HCT116 (cell line): ENCODE results near the gene STARD3. TPM values are rescaled to one million over a fixed set of nuclear protein-coding genes. Genes with fewer than 3 reads are reported as not detected.

Experiments used
- ATAC-seq: fragments of 200-7000 bp; cut with Tn5 transposase; 2 replicates; pipeline ENCODE4 v1.9.1; 2020; ENCODE audit warnings: mild to moderate bottlenecking, moderate library complexity
- BruUV-seq: library from RNA; stranded (reverse); fragments of 400-500 nt; replicated peaks from 2 replicates; lab custom pipeline; 2021; lab: Mats Ljungman, UMichigan
- CTCF ChIA-PET: fragments of 300-600 bp; sonication (Branson Sonifier 250); formaldehyde crosslinking; loops from one replicate; lab custom pipeline; 2021; ENCODE audit warnings: antibody characterized with exemption; lab: Charles Lee
- POLR2A ChIA-PET: fragments of 300-600, 350-600 bp; sonication (Branson Sonifier 250); formaldehyde crosslinking; loops from one replicate; lab custom pipeline; 2021; ENCODE audit warnings: antibody characterized with exemption; lab: Charles Lee
- RAD21 ChIA-PET, 2 experiments: fragments of 300-600 bp; sonication (Branson Sonifier 250); formaldehyde crosslinking; loops; one replicate each; lab custom pipeline; 2023; ENCODE audit warnings: low total read pairs in 2 of 2; ENCODE audit not compliant: uncharacterized antibody in 2 of 2, unreplicated experiment in 2 of 2, low non-redundant PET in 1 of 2; lab: Charles Lee
- DNase-seq: peaks from one replicate; pipeline ENCODE4 v3.0.0-alpha.2; 2010; ENCODE audit warnings: low read depth, low spot score
- H2AFZ ChIP-seq: fragments of 200-600 bp; shearing (Covaris generic), sonication (generic); 2 replicates; pipeline ENCODE4 v1.6.1; 2017; ENCODE audit warnings: low read depth, mixed run types, mixed read lengths, antibody characterized with exemption, low read length; ENCODE audit not compliant: poor library complexity, severe bottlenecking
- H3K27ac ChIP-seq: 2 replicates; pipeline ENCODE4 v1.5.1; 2012; ENCODE audit warnings: low read depth, low read length
- H3K27me3 ChIP-seq: fragments of 200-600 bp; sonication (generic); 2 replicates; pipeline ENCODE4 v1.6.1; 2016; ENCODE audit warnings: mixed run types, low read length, mixed read lengths; ENCODE audit not compliant: insufficient read depth
- H3K36me3 ChIP-seq, 2 experiments: fragments of 200-500 bp in 1 of 2; fragments of 200-600 bp in 1 of 2; sonication (Bioruptor generic) in 1 of 2; sonication (generic) in 1 of 2; 2 replicates each; pipeline versions ENCODE4 v1.5.1 to v1.6.1; 2014 to 2016; ENCODE audit warnings: low read length in 2 of 2, inconsistent platforms in 1 of 2, mixed read lengths in 1 of 2, mixed run types in 1 of 2; ENCODE audit not compliant: insufficient read depth in 2 of 2, control insufficient read depth in 1 of 2
- H3K4me1 ChIP-seq, 2 experiments: fragments of 200-600 bp in 1 of 2; sonication (generic) in 1 of 2; 2 replicates each; pipeline versions ENCODE4 v1.5.1 to v1.6.1; 2012 to 2017; ENCODE audit warnings: low read length in 2 of 2, inconsistent platforms in 1 of 2, mild to moderate bottlenecking in 1 of 2, mixed read lengths in 1 of 2, mixed run types in 1 of 2, moderate library complexity in 1 of 2; ENCODE audit not compliant: insufficient read depth in 2 of 2, control insufficient read depth in 1 of 2
- H3K4me2 ChIP-seq: fragments of 200-600 bp; sonication (generic); 2 replicates; pipeline ENCODE4 v1.6.1; 2017; ENCODE audit warnings: mixed run types, low read length, mixed read lengths
- H3K4me3 ChIP-seq, 2 experiments: fragments of 200-600 bp in 1 of 2; sonication (generic) in 1 of 2; replicated peaks in 1 of 2; 2 replicates each; pipeline ENCODE4 v1.5.1; 2011 to 2016; ENCODE audit warnings: low read length in 2 of 2, control low read depth in 1 of 2, low read depth in 1 of 2, mild to moderate bottlenecking in 1 of 2, mixed read lengths in 1 of 2, mixed run types in 1 of 2
- H3K79me2 ChIP-seq: fragments of 200-600 bp; sonication (generic); 2 replicates; pipeline ENCODE4 v1.6.1; 2017; ENCODE audit warnings: mild to moderate bottlenecking, mixed run types, low read length, moderate library complexity, mixed read lengths; ENCODE audit not compliant: insufficient read depth
- H3K9ac ChIP-seq: fragments of 200-600 bp; sonication (generic); 2 replicates; pipeline ENCODE4 v1.6.1; 2016; ENCODE audit warnings: low read length, mixed read lengths
- H3K9me2 ChIP-seq: fragments of 200-600 bp; sonication (generic), shearing (Covaris generic); 2 replicates; pipeline ENCODE4 v1.6.1; 2017; ENCODE audit warnings: mixed run types, mild to moderate bottlenecking, moderate library complexity; ENCODE audit not compliant: insufficient read depth
- H3K9me3 ChIP-seq, 2 experiments: fragments of 200-500 bp in 1 of 2; fragments of 200-600 bp in 1 of 2; sonication (Bioruptor generic) in 1 of 2; sonication (generic) in 1 of 2; 2 replicates each; pipeline ENCODE4 v1.6.1; 2014 to 2017; ENCODE audit warnings: low read length in 2 of 2, mixed read lengths in 2 of 2, inconsistent platforms in 1 of 2, low read depth in 1 of 2, mild to moderate bottlenecking in 1 of 2, mixed run types in 1 of 2, moderate library complexity in 1 of 2; ENCODE audit not compliant: control insufficient read depth in 1 of 2, insufficient read depth in 1 of 2
- H4K20me1 ChIP-seq: fragments of 200-600 bp; sonication (generic), shearing (Covaris generic); 2 replicates; pipeline ENCODE4 v1.6.1; 2017; ENCODE audit warnings: mixed run types, mild to moderate bottlenecking, moderate library complexity; ENCODE audit not compliant: insufficient read depth
- ATF3 ChIP-seq: IDR thresholded peaks from 2 replicates; pipeline ENCODE4 v1.6.1; 2012
- EGR1 ChIP-seq: IDR thresholded peaks from 2 replicates; pipeline ENCODE4 v1.6.1; 2012; ENCODE audit warnings: low read depth
- ELF1 ChIP-seq: IDR thresholded peaks from 2 replicates; pipeline ENCODE4 v1.6.1; 2012; ENCODE audit warnings: low read depth, borderline replicate concordance
- EZH2 ChIP-seq: fragments of 200-600 bp; sonication (generic); IDR thresholded peaks from 2 replicates; pipeline ENCODE4 v1.6.1; 2017; ENCODE audit warnings: antibody characterized with exemption, mixed run types
- EZH2phosphoT487 ChIP-seq: fragments of 200-600 bp; IDR thresholded peaks from 2 replicates; pipeline ENCODE4 v1.6.1; 2018; ENCODE audit warnings: antibody characterized with exemption, borderline replicate concordance
- JUND ChIP-seq: IDR thresholded peaks from 2 replicates; pipeline ENCODE4 v1.6.1; 2012
- MAX ChIP-seq: IDR thresholded peaks from 2 replicates; pipeline ENCODE4 v1.6.1; 2012
- POLR2A ChIP-seq: IDR thresholded peaks from 2 replicates; pipeline ENCODE4 v1.7.0; 2011; ENCODE audit warnings: borderline replicate concordance; ENCODE audit not compliant: insufficient read depth, insufficient read length; ENCODE audit errors: extremely low read depth
- SIN3A ChIP-seq: IDR thresholded peaks from 2 replicates; pipeline ENCODE4 v1.6.1; 2012; ENCODE audit warnings: low read depth
- SRF ChIP-seq: IDR thresholded peaks from 2 replicates; pipeline ENCODE4 v1.6.1; 2012; ENCODE audit warnings: low read depth
- TCF7L2 ChIP-seq: IDR thresholded peaks from 2 replicates; pipeline ENCODE4 v1.7.0; 2011; ENCODE audit warnings: borderline replicate concordance, inconsistent platforms; ENCODE audit not compliant: insufficient read depth, insufficient read length; ENCODE audit errors: extremely low read depth
- YY1 ChIP-seq: IDR thresholded peaks from 2 replicates; pipeline ENCODE4 v1.6.1; 2011; ENCODE audit warnings: low read length, low read depth, moderate library complexity, mild to moderate bottlenecking; ENCODE audit not compliant: insufficient replicate concordance; ENCODE audit errors: extremely low read depth
- ZFX ChIP-seq: fragments of 450-650 bp; IDR thresholded peaks from 2 replicates; pipeline ENCODE4 v1.6.1; 2017
- intact Hi-C: fragments of 100-400 bp; cut with micrococcal nuclease; formaldehyde crosslinking; loops from 2 replicates; pipeline ENCODE4 v1.10.0; 2022
- total RNA-seq: library from RNA; stranded (reverse); gene quantifications from one replicate; pipeline ENCODE4 v1.2.1, GENCODE V29; 2021; ENCODE audit not compliant: unreplicated experiment

The STARD3 gene
- total RNA-seq, 1 experiment from 2014 or later, result 73.9 TPM

GRCh38 chr17:39684369-39685192 lies 47.6 kb downstream of the STARD3 start:
- CTCF ChIA-PET, result no interaction called here
- peaks cover 10 to 19% of the 10 kb centered on the region in 2 experiments; a peak in 3 of 4 replicates for H3K4me1 ChIP-seq
- no peak for ATAC-seq
- no peak for TF ChIP-seq TCF7L2
- no peak for TF ChIP-seq MAX
- TF ChIP-seq JUND, result no peak
- no peak for TF ChIP-seq ZFX
- TF ChIP-seq SRF, result no peak
- TF ChIP-seq EZH2, result no peak
- TF ChIP-seq YY1, result no peak
- TF ChIP-seq SIN3A, result no peak
- no peak for TF ChIP-seq POLR2A
- no peak for TF ChIP-seq ATF3
- no peak for TF ChIP-seq ELF1
- no peak for TF ChIP-seq EGR1
- TF ChIP-seq EZH2phosphoT487, result no peak
- TF ChIP-seq, all 23 proteins: peak for 0
- Histone ChIP-seq H3K4me3 (no peak overlapping the region), H2AFZ (no peak overlapping the region), H3K27me3 (no peaks in the 10 kb centered on the region), H3K9me2 (no peaks in the 10 kb centered on the region), H4K20me1 (no peaks in the 10 kb centered on the region), H3K9me3 (no peaks in the 10 kb centered on the region), H3K9ac (no peak overlapping the region), H3K36me3 (no peaks in the 10 kb centered on the region), H3K27ac (no peak overlapping the region), H3K79me2 (no peaks in the 10 kb centered on the region), H3K4me2 (no peak overlapping the region)
- no TSS peak for BruUV-seq
- ChIA-PET POLR2A (no interaction called here), RAD21 (no interaction called here)
- intact Hi-C loops, result no loop called here
- DNase-seq, result no peak
